T-helper 1 cell treated with Interleukin-12 subunit alpha and Interleukin-12 subunit beta and Interleukin-4 antibody, amounts not matched to agents 30 μg/mL and 1 μg/mL, for 36 hours (primary cell): Measurements from ENCODE around the gene SLC35D2.
"Not testable (repeated sequence)": the region's sequence is repeated elsewhere in the genome, so short reads cannot be mapped to it uniquely, and the experiment has no call there.

ENCODE experiments used
- H3K27ac Mint-ChIP-seq: one replicate; pipeline ENCODE4 v1.8.0; 2021; ENCODE audit warnings: mild to moderate bottlenecking, mixed read lengths
- H3K27me3 Mint-ChIP-seq: one replicate; pipeline ENCODE4 v1.8.0; 2021; ENCODE audit warnings: low read depth, mixed read lengths
- H3K36me3 Mint-ChIP-seq: one replicate; pipeline ENCODE4 v1.8.0; 2021; ENCODE audit warnings: low read depth, mixed read lengths
- H3K4me1 Mint-ChIP-seq: one replicate; pipeline ENCODE4 v1.8.0; 2021; ENCODE audit warnings: low read depth, mixed read lengths
- H3K4me3 Mint-ChIP-seq: one replicate; pipeline ENCODE4 v1.8.0; 2021; ENCODE audit warnings: mild to moderate bottlenecking, moderate library complexity, mixed read lengths
- H3K9me3 Mint-ChIP-seq: one replicate; pipeline ENCODE4 v1.8.0; 2021; ENCODE audit warnings: mixed read lengths

Gene SLC35D2

GRCh38 chr9:96350866-96351265, 32.6 kb downstream of the SLC35D2 start:
- H3K9me3 Mint-ChIP-seq, result no peaks in the 10 kb centered on the region
- peaks cover 1% of the 10 kb centered on the region for H3K36me3 Mint-ChIP-seq
- H3K27ac Mint-ChIP-seq, result no peak overlapping the region
- H3K4me3 Mint-ChIP-seq, result no peak overlapping the region
- no peaks in the 10 kb centered on the region for H3K27me3 Mint-ChIP-seq
- H3K4me1 Mint-ChIP-seq, result no peaks in the 10 kb centered on the region

- no peaks in the 10 kb centered on the region for H3K4me1 Mint-ChIP-seq
- H3K27me3 Mint-ChIP-seq, result no peaks in the 10 kb centered on the region
- peaks cover 1% of the 10 kb centered on the region for H3K36me3 Mint-ChIP-seq
- H3K9me3 Mint-ChIP-seq, result no peaks in the 10 kb centered on the region
- no peak overlapping the region for H3K27ac Mint-ChIP-seq
- no peak overlapping the region for H3K4me3 Mint-ChIP-seq
These were observed 35.2 kb downstream of the SLC35D2 start for GRCh38 chr9:96348261-96348660.

GRCh38 chr9:96345551-96345950, 38.0 kb downstream of the SLC35D2 start:
- H3K9me3 Mint-ChIP-seq, result no peaks in the 10 kb centered on the region
- no peaks in the 10 kb centered on the region for H3K36me3 Mint-ChIP-seq
- no peak overlapping the region for H3K27ac Mint-ChIP-seq
- no peak overlapping the region for H3K4me3 Mint-ChIP-seq
- H3K4me1 Mint-ChIP-seq, result no peaks in the 10 kb centered on the region
- no peaks in the 10 kb centered on the region for H3K27me3 Mint-ChIP-seq

- Mint-ChIP-seq H3K4me1 (no peaks in the 10 kb centered on the region), H3K27me3 (no peaks in the 10 kb centered on the region), H3K4me3 (no peak overlapping the region), H3K27ac (no peak overlapping the region), H3K9me3 (no peaks in the 10 kb centered on the region), H3K36me3 (no peaks in the 10 kb centered on the region)
These were observed 38.9 kb downstream of the SLC35D2 start for GRCh38 chr9:96344458-96345180.

GRCh38 chr9:96343515-96344360, 39.8 kb downstream of the SLC35D2 start:
- no peaks in the 10 kb centered on the region for H3K27me3 Mint-ChIP-seq
- no peak overlapping the region for H3K27ac Mint-ChIP-seq
- H3K9me3 Mint-ChIP-seq, result no peaks in the 10 kb centered on the region
- H3K4me1 Mint-ChIP-seq, result no peaks in the 10 kb centered on the region
- no peaks in the 10 kb centered on the region for H3K36me3 Mint-ChIP-seq
- no peak overlapping the region for H3K4me3 Mint-ChIP-seq

GRCh38 chr9:96342571-96343245, 40.8 kb downstream of the SLC35D2 start:
- Mint-ChIP-seq H3K27ac (no peak overlapping the region), H3K4me1 (no peaks in the 10 kb centered on the region), H3K9me3 (no peaks in the 10 kb centered on the region), H3K4me3 (no peak overlapping the region), H3K27me3 (no peaks in the 10 kb centered on the region), H3K36me3 (no peaks in the 10 kb centered on the region)

GRCh38 chr9:96340707-96341106, 42.8 kb downstream of the SLC35D2 start:
- H3K36me3 Mint-ChIP-seq, result no peaks in the 10 kb centered on the region
- H3K27me3 Mint-ChIP-seq, result no peaks in the 10 kb centered on the region
- no peaks in the 10 kb centered on the region for H3K4me1 Mint-ChIP-seq
- no peaks in the 10 kb centered on the region for H3K9me3 Mint-ChIP-seq
- H3K27ac Mint-ChIP-seq, result no peak overlapping the region
- H3K4me3 Mint-ChIP-seq, result no peak overlapping the region

GRCh38 chr9:96338299-96338698, 45.2 kb downstream of the SLC35D2 start:
- Mint-ChIP-seq H3K36me3 (peaks cover 1% of the 10 kb centered on the region), H3K9me3 (no peaks in the 10 kb centered on the region), H3K27ac (no peak overlapping the region), H3K4me1 (no peaks in the 10 kb centered on the region), H3K4me3 (no peak overlapping the region), H3K27me3 (no peaks in the 10 kb centered on the region)

- Mint-ChIP-seq H3K4me3 (no peak overlapping the region), H3K4me1 (no peaks in the 10 kb centered on the region), H3K9me3 (no peaks in the 10 kb centered on the region), H3K36me3 (peaks cover 1% of the 10 kb centered on the region), H3K27ac (no peak overlapping the region), H3K27me3 (no peaks in the 10 kb centered on the region)
These were observed 49.6 kb downstream of the SLC35D2 start for GRCh38 chr9:96333958-96334357.

- Mint-ChIP-seq H3K27ac (no peak overlapping the region), H3K4me3 (no peak overlapping the region), H3K4me1 (no peaks in the 10 kb centered on the region), H3K36me3 (peaks cover 1% of the 10 kb centered on the region), H3K27me3 (no peaks in the 10 kb centered on the region), H3K9me3 (no peaks in the 10 kb centered on the region)
These were observed 52.1 kb downstream of the SLC35D2 start for GRCh38 chr9:96331236-96331947.

GRCh38 chr9:96327694-96328352, 55.7 kb downstream of the SLC35D2 start:
- Mint-ChIP-seq H3K36me3 (no peaks in the 10 kb centered on the region), H3K9me3 (no peaks in the 10 kb centered on the region), H3K4me1 (no peaks in the 10 kb centered on the region), H3K27ac (no peak overlapping the region), H3K4me3 (no peak overlapping the region), H3K27me3 (peaks cover 4% of the 10 kb centered on the region)

- Mint-ChIP-seq H3K36me3 (no peaks in the 10 kb centered on the region), H3K9me3 (no peaks in the 10 kb centered on the region), H3K4me3 (no peak overlapping the region), H3K27ac (no peak overlapping the region), H3K27me3 (peaks cover 4% of the 10 kb centered on the region), H3K4me1 (no peaks in the 10 kb centered on the region)
These were observed 60.3 kb downstream of the SLC35D2 start for GRCh38 chr9:96323169-96323568.

- not testable (repeated sequence) for H3K27ac Mint-ChIP-seq, H3K36me3 Mint-ChIP-seq, H3K4me3 Mint-ChIP-seq, H3K27me3 Mint-ChIP-seq, H3K9me3 Mint-ChIP-seq, H3K4me1 Mint-ChIP-seq
These were observed 60.8 kb downstream of the SLC35D2 start for GRCh38 chr9:96322736-96323135.

- not testable (repeated sequence) for H3K9me3 Mint-ChIP-seq, H3K4me3 Mint-ChIP-seq, H3K4me1 Mint-ChIP-seq, H3K27ac Mint-ChIP-seq, H3K27me3 Mint-ChIP-seq, H3K36me3 Mint-ChIP-seq
These were observed 61.3 kb downstream of the SLC35D2 start for GRCh38 chr9:96322210-96322609.
